Measurements from ENCODE around the gene TRMU.

GRCh38 chr22:46358766-46359165, 23.3 kb downstream of the TRMU start:
- TF ChIP-seq, protein P1, sequence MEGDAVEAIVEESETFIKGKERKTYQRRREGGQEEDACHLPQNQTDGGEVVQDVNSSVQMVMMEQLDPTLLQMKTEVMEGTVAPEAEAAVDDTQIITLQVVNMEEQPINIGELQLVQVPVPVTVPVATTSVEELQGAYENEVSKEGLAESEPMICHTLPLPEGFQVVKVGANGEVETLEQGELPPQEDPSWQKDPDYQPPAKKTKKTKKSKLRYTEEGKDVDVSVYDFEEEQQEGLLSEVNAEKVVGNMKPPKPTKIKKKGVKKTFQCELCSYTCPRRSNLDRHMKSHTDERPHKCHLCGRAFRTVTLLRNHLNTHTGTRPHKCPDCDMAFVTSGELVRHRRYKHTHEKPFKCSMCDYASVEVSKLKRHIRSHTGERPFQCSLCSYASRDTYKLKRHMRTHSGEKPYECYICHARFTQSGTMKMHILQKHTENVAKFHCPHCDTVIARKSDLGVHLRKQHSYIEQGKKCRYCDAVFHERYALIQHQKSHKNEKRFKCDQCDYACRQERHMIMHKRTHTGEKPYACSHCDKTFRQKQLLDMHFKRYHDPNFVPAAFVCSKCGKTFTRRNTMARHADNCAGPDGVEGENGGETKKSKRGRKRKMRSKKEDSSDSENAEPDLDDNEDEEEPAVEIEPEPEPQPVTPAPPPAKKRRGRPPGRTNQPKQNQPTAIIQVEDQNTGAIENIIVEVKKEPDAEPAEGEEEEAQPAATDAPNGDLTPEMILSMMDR (IDR thresholded peaks at IDR 0.05), result no peak
- TF ChIP-seq POLR2A (IDR thresholded peaks at IDR 0.05), result no peak
